Duodenal mucosa (tissue), 2 donors: ENCODE results near the gene C4A.
"Not testable (repeated sequence)": the region's sequence is repeated elsewhere in the genome, so short reads cannot be mapped to it uniquely, and the experiment has no call there.

Experiments
- H3K27ac ChIP-seq: one replicate; pipeline ENCODE4 v1.7.0; 2013; ENCODE audit warnings: low read depth, low read length
- H3K27me3 ChIP-seq, 2 donors: one replicate each; pipeline ENCODE4 v1.7.0; 2013; ENCODE audit warnings: low read length in 2 of 2, control low read depth in 1 of 2; ENCODE audit not compliant: insufficient read depth in 2 of 2, control insufficient read depth in 1 of 2
- H3K36me3 ChIP-seq, 2 donors: one replicate each; pipeline ENCODE4 v1.7.0; 2013; ENCODE audit warnings: low read length in 2 of 2, control low read depth in 1 of 2; ENCODE audit not compliant: insufficient read depth in 2 of 2, control insufficient read depth in 1 of 2
- H3K4me1 ChIP-seq, 2 donors: one replicate each; pipeline ENCODE4 v1.7.0; 2013; ENCODE audit warnings: low read length in 2 of 2, control low read depth in 1 of 2; ENCODE audit not compliant: insufficient read depth in 2 of 2, control insufficient read depth in 1 of 2
- H3K4me3 ChIP-seq, 2 donors: one replicate each; pipeline ENCODE4 v1.7.0; 2013; ENCODE audit warnings: low read length in 2 of 2, low read depth in 1 of 2
- H3K9ac ChIP-seq, 2 donors: one replicate each; pipeline ENCODE4 v1.7.0; 2013; ENCODE audit warnings: low read length in 2 of 2, low read depth in 1 of 2
- H3K9me3 ChIP-seq, 2 donors: one replicate each; pipeline ENCODE4 v1.7.0; 2013; ENCODE audit warnings: low read length in 2 of 2, control low read depth in 1 of 2; ENCODE audit not compliant: control insufficient read depth in 1 of 2

C4A gene

DNA sequence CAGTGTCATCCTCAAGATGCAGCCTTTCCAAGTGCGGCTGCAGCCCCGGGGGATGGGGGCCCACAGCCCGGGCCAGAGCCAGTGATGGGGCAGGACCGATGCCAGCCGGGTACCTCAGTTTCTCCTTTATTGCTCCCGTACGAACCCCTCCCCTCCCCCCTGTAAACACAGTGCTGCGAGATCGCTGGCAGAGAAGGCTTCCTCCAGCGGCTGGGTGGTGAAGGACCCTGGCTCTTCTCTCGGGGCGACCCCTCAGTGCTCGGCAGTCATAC is 59.1 kb downstream of the C4A start:
- H3K36me3 ChIP-seq, H3K9me3 ChIP-seq, H3K9ac ChIP-seq, H3K27ac ChIP-seq, H3K4me1 ChIP-seq, H3K4me3 ChIP-seq, H3K27me3 ChIP-seq: not testable (repeated sequence)

DNA sequence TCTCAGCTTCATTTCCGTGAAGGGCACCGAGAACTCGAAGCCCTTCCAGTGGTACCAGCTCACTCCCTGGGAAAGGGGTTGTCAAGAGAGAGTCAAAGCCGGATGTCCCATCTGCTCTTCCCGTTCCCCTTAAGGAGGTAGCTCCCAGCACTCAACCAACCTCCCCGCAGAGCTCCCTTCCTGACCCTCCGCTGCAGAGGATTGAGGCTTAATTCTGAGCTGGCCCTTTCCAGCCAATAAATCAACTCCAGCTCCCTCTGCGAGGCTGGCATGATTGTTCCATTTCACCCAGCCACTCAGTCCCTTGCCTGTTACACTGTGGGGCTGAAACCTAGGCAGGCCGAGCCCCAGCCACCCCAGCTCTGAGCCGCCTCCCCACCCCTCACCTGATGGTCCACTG is 59.5 kb downstream of the C4A start:
- H3K9me3 ChIP-seq, H3K27ac ChIP-seq, H3K4me3 ChIP-seq, H3K27me3 ChIP-seq, H3K36me3 ChIP-seq, H3K4me1 ChIP-seq, H3K9ac ChIP-seq: not testable (repeated sequence)

DNA sequence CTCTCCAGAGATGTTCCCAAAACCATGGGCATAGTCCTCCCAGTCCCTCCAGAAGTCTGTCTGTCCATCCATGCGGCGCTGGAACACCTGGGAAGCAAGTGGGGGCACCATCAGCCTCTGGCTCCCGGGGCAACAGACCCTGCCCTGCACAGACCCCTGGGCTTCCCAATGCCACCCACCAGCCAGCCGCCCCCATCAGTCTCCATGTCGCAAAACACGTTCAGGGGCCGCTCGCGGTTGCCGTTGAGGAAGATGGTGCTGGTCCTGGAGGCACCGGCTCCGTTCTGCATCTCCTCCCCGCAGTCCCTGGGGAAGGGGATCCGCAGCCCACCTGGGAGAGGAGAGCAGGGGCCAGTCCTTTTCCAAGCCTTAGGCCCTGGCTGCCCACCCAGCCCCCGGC is 60.4 kb downstream of the C4A start:
- not testable (repeated sequence) for H3K9ac ChIP-seq, H3K9me3 ChIP-seq, H3K27ac ChIP-seq, H3K27me3 ChIP-seq, H3K4me1 ChIP-seq, H3K36me3 ChIP-seq, H3K4me3 ChIP-seq

DNA sequence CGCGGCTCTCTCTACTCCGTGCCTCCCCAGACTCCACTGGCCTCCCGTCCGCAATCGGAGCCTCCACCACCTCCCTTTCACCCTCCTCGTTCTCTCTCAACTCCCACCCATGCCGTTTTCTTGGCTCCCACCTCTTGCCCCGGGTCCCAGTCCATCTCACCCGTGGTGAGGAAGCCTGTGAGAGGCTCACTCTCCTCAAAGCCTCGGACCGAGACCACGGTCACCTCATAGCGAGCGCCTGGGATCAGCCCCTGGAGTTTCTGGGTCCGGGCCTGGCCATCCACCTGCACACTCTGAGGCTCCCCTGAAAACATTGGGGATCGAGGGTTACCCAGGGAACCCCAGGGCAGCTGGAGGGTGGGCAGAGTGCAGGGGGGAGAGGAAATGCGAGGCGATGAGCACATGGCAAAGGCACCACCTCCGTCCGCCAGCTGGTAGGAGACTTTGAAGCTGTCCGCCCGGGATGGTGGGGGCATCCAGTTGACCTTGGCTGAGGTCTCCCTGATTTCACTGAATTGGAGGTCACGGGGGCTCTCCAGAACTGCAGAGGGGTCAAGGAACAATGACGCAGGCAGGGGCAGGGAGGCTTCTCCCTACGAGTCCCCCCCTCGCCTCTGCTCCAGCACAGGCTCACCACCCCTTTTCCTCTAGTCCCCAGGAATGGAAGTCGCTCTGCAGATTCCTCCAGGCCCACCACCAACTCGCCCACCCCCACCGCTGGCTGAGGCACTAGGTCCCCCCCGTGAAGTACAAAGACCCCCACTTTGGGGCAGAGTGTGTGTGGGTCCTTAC is 61.9 kb downstream of the C4A start:
- not testable (repeated sequence) for H3K9ac ChIP-seq, H3K27me3 ChIP-seq, H3K4me3 ChIP-seq, H3K9me3 ChIP-seq, H3K4me1 ChIP-seq, H3K36me3 ChIP-seq, H3K27ac ChIP-seq

DNA sequence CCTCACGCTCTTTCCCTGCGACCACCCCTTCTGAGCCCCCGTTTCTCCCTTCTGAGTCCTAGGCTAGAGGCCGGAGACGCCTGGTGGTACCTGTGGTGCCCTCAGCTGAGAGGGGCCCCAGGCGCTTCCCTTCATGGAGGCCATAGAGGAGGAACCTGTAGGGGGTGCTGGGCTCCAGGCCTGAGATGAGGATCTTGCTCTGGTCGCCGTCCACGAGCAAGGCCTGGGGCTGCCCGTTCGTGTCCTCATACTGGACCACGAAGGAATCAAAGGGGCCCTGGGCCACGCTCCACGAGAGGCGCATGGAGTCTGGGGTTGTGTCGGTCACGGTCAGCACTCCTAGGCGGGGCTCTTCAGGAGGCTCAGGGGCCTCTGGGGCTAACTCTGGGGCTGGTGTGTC is 63.1 kb downstream of the C4A start:
- not testable (repeated sequence) for H3K4me3 ChIP-seq, H3K9me3 ChIP-seq, H3K4me1 ChIP-seq, H3K36me3 ChIP-seq, H3K27me3 ChIP-seq, H3K27ac ChIP-seq, H3K9ac ChIP-seq

DNA sequence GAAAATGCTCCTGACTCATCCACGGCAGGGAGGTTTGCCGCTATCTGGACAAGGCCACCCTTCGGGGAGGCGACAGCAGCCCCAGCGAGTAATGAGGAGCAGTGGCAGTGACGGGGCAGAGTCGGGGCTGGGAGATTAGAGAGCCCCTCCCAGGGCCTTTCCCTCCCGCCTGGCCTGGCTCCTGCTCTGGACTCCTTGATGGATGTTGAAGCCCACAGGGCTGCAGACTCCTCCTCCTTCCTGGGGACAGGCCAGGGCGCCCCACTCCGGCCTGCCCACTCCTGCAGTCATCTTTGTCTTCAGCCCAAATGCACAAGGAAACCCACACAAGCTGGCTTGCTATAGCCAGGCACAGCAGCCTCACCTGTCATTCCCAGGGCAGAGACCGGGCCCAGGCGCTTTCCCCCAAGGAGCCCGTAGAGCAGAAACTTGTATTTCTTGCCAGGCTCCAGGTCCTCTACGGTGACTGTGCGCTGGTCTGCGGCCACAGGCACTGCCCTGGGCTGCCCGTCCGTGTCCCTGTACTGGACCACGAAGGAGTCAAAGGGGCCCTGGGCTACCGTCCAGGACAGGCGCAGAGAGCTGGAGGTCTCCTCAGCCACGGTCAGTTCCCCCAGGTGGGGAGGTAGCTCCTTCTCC is 64.1 kb downstream of the C4A start:
- Histone ChIP-seq H3K27me3 (no peaks in the 10 kb centered on the region), H3K27ac (no peak overlapping the region), H3K9me3 (no peaks in the 10 kb centered on the region), H3K4me1 (peaks cover 0 to 9% of the 10 kb centered on the region in 2 donors), H3K4me3 (no peak overlapping the region), H3K36me3 (no peaks in the 10 kb centered on the region), H3K9ac (no peak overlapping the region)

DNA sequence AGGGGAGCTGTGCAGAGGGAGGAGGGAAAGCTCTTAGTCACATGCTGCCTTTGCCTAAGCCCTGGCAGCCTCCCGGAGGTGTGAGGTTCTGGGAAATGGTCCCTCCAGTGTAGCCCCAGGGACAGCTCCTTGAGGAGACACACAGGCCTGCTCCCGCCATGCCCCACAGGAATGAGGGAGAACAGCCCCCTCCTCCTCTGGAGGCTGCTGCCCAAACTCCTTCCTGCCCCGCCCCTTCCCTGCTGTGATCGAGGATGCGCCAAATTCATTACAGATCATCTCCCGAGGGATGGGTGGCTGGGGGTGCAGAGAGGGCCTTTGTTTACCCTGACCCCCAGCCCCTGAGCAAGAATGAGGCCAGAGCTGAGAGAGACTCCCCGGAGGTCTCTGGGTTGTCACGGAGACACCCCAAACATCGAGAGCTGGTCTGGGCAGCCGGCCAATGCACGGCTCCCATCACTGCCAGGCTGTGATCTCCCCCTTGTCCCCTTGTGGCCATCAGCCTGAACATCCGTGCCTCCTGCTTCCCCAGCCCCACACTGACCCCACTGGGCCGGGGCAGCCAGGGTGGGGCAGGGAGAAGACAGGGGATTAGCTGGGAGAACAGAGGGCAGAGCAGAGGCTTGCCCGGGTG is 64.7 kb downstream of the C4A start:
- H3K9me3 ChIP-seq = no peaks in the 10 kb centered on the region
- no peaks in the 10 kb centered on the region for H3K36me3 ChIP-seq
- peaks cover 0 to 9% of the 10 kb centered on the region in 2 donors for H3K4me1 ChIP-seq
- no peak overlapping the region for H3K4me3 ChIP-seq
- H3K9ac ChIP-seq = no peak overlapping the region
- peak overlapping the region; percentile 32 for H3K27ac ChIP-seq
- no peaks in the 10 kb centered on the region for H3K27me3 ChIP-seq

GRCh38 chr6:32047084-32047478 is 65.2 kb downstream of the C4A start:
- Histone ChIP-seq H3K36me3 (no peaks in the 10 kb centered on the region), H3K4me3 (no peak overlapping the region), H3K4me1 (peaks cover 0 to 9% of the 10 kb centered on the region in 2 donors), H3K9me3 (no peaks in the 10 kb centered on the region), H3K9ac (no peak overlapping the region), H3K27ac (peak overlapping the region; percentile 32), H3K27me3 (no peaks in the 10 kb centered on the region)

DNA sequence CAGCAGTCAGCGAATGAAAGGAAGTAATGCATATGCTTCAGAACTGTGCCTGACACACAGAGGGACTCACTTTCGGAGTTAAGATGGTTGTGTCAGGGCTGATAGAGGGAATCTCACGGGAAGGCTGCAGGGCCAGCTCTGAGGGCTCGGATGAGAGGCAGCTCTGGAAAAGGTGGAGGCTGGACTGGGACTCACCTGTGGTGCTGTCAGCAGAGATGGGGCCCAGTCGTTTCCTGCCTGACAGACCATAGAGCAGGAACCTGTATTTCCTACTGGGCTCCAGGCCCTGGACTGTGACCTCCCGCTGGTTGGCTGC is 65.6 kb downstream of the C4A start:
- H3K27me3 ChIP-seq = no peaks in the 10 kb centered on the region
- no peak overlapping the region for H3K27ac ChIP-seq
- H3K4me1 ChIP-seq = peaks cover 0 to 9% of the 10 kb centered on the region in 2 donors
- H3K9ac ChIP-seq = no peak overlapping the region
- H3K36me3 ChIP-seq = no peaks in the 10 kb centered on the region
- no peaks in the 10 kb centered on the region for H3K9me3 ChIP-seq
- no peak overlapping the region for H3K4me3 ChIP-seq

- no peaks in the 10 kb centered on the region for H3K27me3 ChIP-seq
- no peaks in the 10 kb centered on the region for H3K36me3 ChIP-seq
- H3K9me3 ChIP-seq = no peaks in the 10 kb centered on the region
- no peak overlapping the region for H3K27ac ChIP-seq
- peaks cover 0 to 9% of the 10 kb centered on the region in 2 donors for H3K4me1 ChIP-seq
- H3K9ac ChIP-seq = no peak overlapping the region
- peak overlapping the region in 1 of 2 donors; percentile 28 for H3K4me3 ChIP-seq
These were observed 66.3 kb downstream of the C4A start for GRCh38 chr6:32047855-32048766.
